GM12864 (cell line): ENCODE data around the gene ATP2B3.

Source experiments
- DNase-seq: peaks from one replicate; pipeline ENCODE4 v3.0.0-alpha.2; 2011; ENCODE audit warnings: low read depth
- H3K4me3 ChIP-seq: 2 replicates; pipeline ENCODE4 v1.5.1; 2011; ENCODE audit warnings: mild to moderate bottlenecking, low read depth, low read length, control low read depth
- CTCF ChIP-seq: IDR thresholded peaks from 2 replicates; pipeline ENCODE4 v1.5.1; 2011; ENCODE audit warnings: low read depth, mild to moderate bottlenecking, moderate library complexity, low read length, control low read depth, inconsistent platforms; ENCODE audit errors: missing control alignments

Gene ATP2B3

GRCh38 chrX:153620576-153620975 is 103.1 kb downstream of the ATP2B3 start:
- DNase-seq: no peak
- no peak overlapping the region for H3K4me3 ChIP-seq
- TF ChIP-seq CTCF: no peak

GRCh38 chrX:153621949-153622598 is 104.6 kb downstream of the ATP2B3 start:
- DNase-seq: no peak
- no peak overlapping the region for H3K4me3 ChIP-seq
- TF ChIP-seq CTCF: no peak

GRCh38 chrX:153622661-153623309 is 105.3 kb downstream of the ATP2B3 start:
- no peak for DNase-seq

GRCh38 chrX:153623310-153624029 is 106.0 kb downstream of the ATP2B3 start:
- no peak for TF ChIP-seq CTCF
- H3K4me3 ChIP-seq: no peak overlapping the region
- no peak for DNase-seq

More at GRCh38 chrX:153622661-153623309, 105.3 kb downstream of the ATP2B3 start:
- H3K4me3 ChIP-seq: no peak overlapping the region
- no peak for TF ChIP-seq CTCF

- H3K4me3 ChIP-seq: no peak overlapping the region
- DNase-seq: no peak
- no peak for TF ChIP-seq CTCF
Observed at GRCh38 chrX:153624196-153625091, 107.0 kb downstream of the ATP2B3 start.

- TF ChIP-seq CTCF: no peak
- DNase-seq: no peak
- H3K4me3 ChIP-seq: no peak overlapping the region
Observed at GRCh38 chrX:153625271-153626024, 108.0 kb downstream of the ATP2B3 start.
